Transverse colon (tissue), 4 donors: ENCODE results near the gene PMEPA1. TPM values are rescaled to one million over a fixed set of nuclear protein-coding genes. Genes with fewer than 3 reads are reported as not detected.
A peak's percentile ranks its signal among the peaks of the same experiment; 100 is the strongest.

Experiments used
- DNase-seq: peaks from one replicate; pipeline ENCODE4 v3.0.0-alpha.2; 2019
- H3K27ac ChIP-seq, 4 donors: fragments of 200-600 bp; sonication (generic); 2 replicates each; pipeline ENCODE4 v1.5.1; 2016 to 2018; ENCODE audit warnings: inconsistent platforms in 4 of 4
- H3K27me3 ChIP-seq: fragments of 200-600 bp; sonication (generic); 2 replicates; pipeline ENCODE4 v1.5.1; 2017; ENCODE audit warnings: inconsistent platforms
- H3K36me3 ChIP-seq, 4 donors: fragments of 200-600 bp; sonication (generic); 2 replicates each; pipeline ENCODE4 v1.5.1; 2017 to 2019; ENCODE audit warnings: inconsistent platforms in 4 of 4
- H3K4me1 ChIP-seq, 4 donors: fragments of 200-600 bp; sonication (generic); 2 replicates each; pipeline ENCODE4 v1.5.1; 2017 to 2020; ENCODE audit warnings: inconsistent platforms in 4 of 4
- H3K4me3 ChIP-seq, 4 donors: fragments of 200-600 bp; sonication (generic); 1 replicate in 1 of 4; 2 replicates in 3 of 4; pipeline versions ENCODE4 v1.5.1 to v1.6.1; 2017 to 2019; ENCODE audit warnings: inconsistent platforms in 4 of 4
- H3K9me3 ChIP-seq, 2 donors: fragments of 200-600 bp; sonication (generic); 2 replicates each; pipeline ENCODE4 v1.5.1; 2017 to 2019; ENCODE audit warnings: inconsistent platforms in 2 of 2
- CTCF ChIP-seq, 5 experiments: fragments of 200-600 bp in 3 of 5; fragments of 450-650 bp in 2 of 5; sonication (generic) in 3 of 5; IDR thresholded peaks; 1 replicate in 2 of 5; 2 replicates in 3 of 5; pipeline ENCODE4 v1.5.1; 2016 to 2017; ENCODE audit warnings: antibody characterized with exemption in 5 of 5, inconsistent platforms in 3 of 5, mild to moderate bottlenecking in 2 of 5, moderate library complexity in 1 of 5
- EP300 ChIP-seq: sonication (generic); formaldehyde crosslinking; IDR thresholded peaks from one replicate; pipeline ENCODE4 v1.6.1; 2017; ENCODE audit warnings: antibody characterized with exemption, low read depth
- POLR2A ChIP-seq: fragments of 450-650 bp; IDR thresholded peaks from one replicate; pipeline ENCODE4 v1.6.1; 2016; ENCODE audit warnings: antibody characterized with exemption, mild to moderate bottlenecking, moderate library complexity
- POLR2AphosphoS5 ChIP-seq, 3 donors: sonication (generic); formaldehyde crosslinking; IDR thresholded peaks; one replicate each; pipeline ENCODE4 v1.6.1; 2016; ENCODE audit warnings: antibody characterized with exemption in 3 of 3
- WGBS, 2 donors: methylation state at CpG; one replicate each; pipeline ENCODE4 v1.1.5; 2018; ENCODE audit warnings: low coverage in 1 of 2; 5-methylcytosine and 5-hydroxymethylcytosine counted together
- in situ Hi-C, 4 donors: fragments of 200-750 bp; cut with MboI; loops; one replicate each; pipeline versions ENCODE4 v1.15.0 to v1.15.1; 2017; ENCODE audit warnings: low sequenced_read_pairs in 3 of 4, low pct_ligation_motif_present in 1 of 4, low pct_unique_long_range_greater_than_20kb in 1 of 4
- intact Hi-C: fragments of 100-400 bp; cut with DNase I; formaldehyde crosslinking; loops from one replicate; pipeline ENCODE4 v1.15.1; 2023; ENCODE audit warnings: low total_unique reads
- total RNA-seq, 4 donors: library from RNA; depleted of rRNA; stranded (reverse); fragments of >200 nt; gene quantifications; one replicate each; pipeline ENCODE4 v1.1.0, GENCODE V29; 2016

The PMEPA1 gene
- total RNA-seq, 4 donors from 2014 or later = 6.4 to 10.8 (median 8.4) TPM

- Histone ChIP-seq H3K36me3 (no peaks in the 10 kb centered on the region), H3K27me3 (no peaks in the 10 kb centered on the region), H3K4me3 (no peak overlapping the region), H3K27ac (peak overlapping the region in 2 of 4 donors; percentile 26 to 41), H3K4me1 (peaks cover 3 to 22% (median 15%) of the 10 kb centered on the region in 4 donors), H3K9me3 (no peaks in the 10 kb centered on the region)
- in situ Hi-C loops (no loop called here), intact Hi-C loops (no loop called here)
- no peak for DNase-seq
- 63 to 84% methylated on average over 2 to 8 of the region's 8 CpGs for WGBS, 2 donors
- TF ChIP-seq CTCF (IDR thresholded peaks at IDR 0.05) (no peak), POLR2A (no peak), POLR2AphosphoS5 (IDR thresholded peaks at IDR 0.05) (no peak), EP300 (no peak)
These were observed 4.1 kb upstream of the PMEPA1 start for GRCh38 chr20:57713951-57714350.

- Histone ChIP-seq H3K4me3 (no peak overlapping the region), H3K36me3 (no peaks in the 10 kb centered on the region), H3K27me3 (no peaks in the 10 kb centered on the region), H3K4me1 (peaks cover 3 to 22% (median 14%) of the 10 kb centered on the region in 4 donors), H3K27ac (peak overlapping the region in 1 of 4 donors; percentile 26), H3K9me3 (no peaks in the 10 kb centered on the region)
- WGBS, 2 donors = 60 to 83% methylated on average over 1 to 10 of the region's 10 CpGs
- DNase-seq = no peak
- intact Hi-C loops (no loop called here), in situ Hi-C loops (no loop called here)
- no peak for TF ChIP-seq CTCF (IDR thresholded peaks at IDR 0.05)
- TF ChIP-seq POLR2A = no peak
- TF ChIP-seq POLR2AphosphoS5 (IDR thresholded peaks at IDR 0.05) = no peak
- TF ChIP-seq EP300 = no peak
These were observed 3.7 kb upstream of the PMEPA1 start for GRCh38 chr20:57713505-57713903.

- H3K4me3 ChIP-seq = no peak overlapping the region
- H3K36me3 ChIP-seq = no peaks in the 10 kb centered on the region
- intact Hi-C loops = no loop called here
- no peaks in the 10 kb centered on the region for H3K9me3 ChIP-seq
- H3K27ac ChIP-seq = peak overlapping the region in 1 of 4 donors; percentile 16
- TF ChIP-seq POLR2AphosphoS5 (IDR thresholded peaks at IDR 0.05) = no peak
- no peak for TF ChIP-seq POLR2A
- no peak for TF ChIP-seq CTCF (IDR thresholded peaks at IDR 0.05)
- no peak for TF ChIP-seq EP300
- peaks cover 7 to 24% (median 15%) of the 10 kb centered on the region in 4 donors for H3K4me1 ChIP-seq
- in situ Hi-C loops = no loop called here
- WGBS, 2 donors = 77% methylated on average over 5 of the region's 5 CpGs; no CpG with 5 or more reads in 1 of the 2 donors
- no peak for DNase-seq
- no peaks in the 10 kb centered on the region for H3K27me3 ChIP-seq
These were observed 3.2 kb upstream of the PMEPA1 start for GRCh38 chr20:57712851-57713504.

- intact Hi-C loops = no loop called here
- WGBS, 2 donors = 73 to 89% methylated on average over 2 to 9 of the region's 9 CpGs
- in situ Hi-C loops = no loop called here
- TF ChIP-seq POLR2A (no peak), POLR2AphosphoS5 (IDR thresholded peaks at IDR 0.05) (no peak), EP300 (no peak), CTCF (IDR thresholded peaks at IDR 0.05) (no peak)
- Histone ChIP-seq H3K27ac (peak overlapping the region in 2 of 4 donors; percentile 8 to 16), H3K27me3 (no peaks in the 10 kb centered on the region), H3K4me1 (peaks cover 6 to 26% (median 17%) of the 10 kb centered on the region in 4 donors), H3K36me3 (no peaks in the 10 kb centered on the region), H3K4me3 (no peak overlapping the region), H3K9me3 (no peaks in the 10 kb centered on the region)
- DNase-seq = no peak
These were observed 2.5 kb upstream of the PMEPA1 start for GRCh38 chr20:57712341-57712740.
